ENCODE measurements around the gene ODAD3. TPM values are rescaled to one million over a fixed set of nuclear protein-coding genes. Genes with fewer than 3 reads are reported as not detected.
"Not testable (repeated sequence)": the region's sequence is repeated elsewhere in the genome, so short reads cannot be mapped to it uniquely, and the experiment has no call there.

Gene ODAD3
- polyA plus RNA-seq, 6 donors from 2014 or later = 0.21 to 1.2 (median 0.69) TPM

- not testable (repeated sequence) for H3K4me3 Mint-ChIP-seq, DNase-seq
These were observed 40.4 kb upstream of the ODAD3 start for GRCh38 chr19:11475343-11475742.

GRCh38 chr19:11473725-11474124 lies 38.8 kb upstream of the ODAD3 start:
- Mint-ChIP-seq H3K4me3 (no peak overlapping the region), H3K36me3 (peaks cover 0 to 4% of the 10 kb centered on the region in 2 donors)
- ATAC-seq (ENCODE audit: low read depth in 2 of 2) = no peak

More at GRCh38 chr19:11475343-11475742, 40.4 kb upstream of the ODAD3 start:
- ATAC-seq (ENCODE audit: low read depth in 2 of 2); H3K36me3 Mint-ChIP-seq; H3K4me1 Mint-ChIP-seq; H3K9me3 Mint-ChIP-seq; H3K27ac Mint-ChIP-seq: not testable (repeated sequence)
- peaks cover 18 to 45% (median 35%) of the 10 kb centered on the region in 3 donors for H3K27me3 Mint-ChIP-seq

GRCh38 chr19:11468266-11468845 lies 33.4 kb upstream of the ODAD3 start:
- not testable (repeated sequence) for H3K27ac Mint-ChIP-seq

More at GRCh38 chr19:11473725-11474124, 38.8 kb upstream of the ODAD3 start:
- Mint-ChIP-seq H3K9me3 (peaks cover 0 to 3% (median 0%) of the 10 kb centered on the region in 7 donors), H3K27ac (no peak overlapping the region), H3K27me3 (peaks cover 17 to 42% (median 28%) of the 10 kb centered on the region in 3 donors), H3K4me1 (peaks cover 3 to 4% (median 3%) of the 10 kb centered on the region in 3 donors)
- DNase-seq = no peak

GRCh38 chr19:11465600-11465999 lies 30.7 kb upstream of the ODAD3 start:
- ATAC-seq (ENCODE audit: low read depth in 2 of 2) (no peak), DNase-seq (no peak)
- no peak overlapping the region for H3K4me3 Mint-ChIP-seq
- peaks cover 4 to 21% (median 7%) of the 10 kb centered on the region in 3 donors for H3K27me3 Mint-ChIP-seq
- no peaks in the 10 kb centered on the region for H3K9me3 Mint-ChIP-seq
- no peaks in the 10 kb centered on the region for H3K4me1 Mint-ChIP-seq
- H3K27ac Mint-ChIP-seq = peak overlapping the region in 1 of 6 donors; percentile 14
- H3K36me3 Mint-ChIP-seq = no peaks in the 10 kb centered on the region

More at GRCh38 chr19:11468266-11468845, 33.4 kb upstream of the ODAD3 start:
- H3K36me3 Mint-ChIP-seq; H3K4me1 Mint-ChIP-seq; ATAC-seq (ENCODE audit: low read depth in 2 of 2); H3K4me3 Mint-ChIP-seq; H3K9me3 Mint-ChIP-seq; DNase-seq: not testable (repeated sequence)
- peaks cover 12 to 29% (median 14%) of the 10 kb centered on the region in 3 donors for H3K27me3 Mint-ChIP-seq

GRCh38 chr19:11464333-11465265 lies 29.7 kb upstream of the ODAD3 start:
- Mint-ChIP-seq H3K9me3 (peaks cover 0 to 1% (median 0%) of the 10 kb centered on the region in 7 donors), H3K27me3 (peaks cover 11 to 29% (median 14%) of the 10 kb centered on the region in 3 donors)

GRCh38 chr19:11463391-11463790 lies 28.5 kb upstream of the ODAD3 start:
- ATAC-seq (ENCODE audit: low read depth in 2 of 2) = peak in 1 of 2 donors; percentile 20
- DNase-seq = no peak
- no peaks in the 10 kb centered on the region for H3K36me3 Mint-ChIP-seq
- H3K27ac Mint-ChIP-seq = peak overlapping the region in 1 of 6 donors; percentile 38
- peaks cover 0 to 1% (median 0%) of the 10 kb centered on the region in 7 donors for H3K9me3 Mint-ChIP-seq
- H3K4me3 Mint-ChIP-seq = peak overlapping the region in 1 of 8 donors; percentile 75
- H3K27me3 Mint-ChIP-seq = peaks cover 10 to 31% (median 19%) of the 10 kb centered on the region in 3 donors
- no peaks in the 10 kb centered on the region for H3K4me1 Mint-ChIP-seq

More at GRCh38 chr19:11464333-11465265, 29.7 kb upstream of the ODAD3 start:
- no peaks in the 10 kb centered on the region for H3K36me3 Mint-ChIP-seq
- no peak for DNase-seq
- ATAC-seq (ENCODE audit: low read depth in 2 of 2) = no peak
- no peak overlapping the region for H3K27ac Mint-ChIP-seq
- no peaks in the 10 kb centered on the region for H3K4me1 Mint-ChIP-seq
- no peak overlapping the region for H3K4me3 Mint-ChIP-seq

- Mint-ChIP-seq H3K9me3 (peaks cover 0 to 1% (median 0%) of the 10 kb centered on the region in 7 donors), H3K36me3 (no peaks in the 10 kb centered on the region), H3K27ac (no peak overlapping the region), H3K27me3 (peaks cover 5 to 30% (median 23%) of the 10 kb centered on the region in 3 donors), H3K4me1 (no peaks in the 10 kb centered on the region), H3K4me3 (no peak overlapping the region)
- no peak for DNase-seq
- no peak for ATAC-seq (ENCODE audit: low read depth in 2 of 2)
These were observed 26.5 kb upstream of the ODAD3 start for GRCh38 chr19:11461453-11461852.

- peaks cover 5 to 25% (median 23%) of the 10 kb centered on the region in 3 donors for H3K27me3 Mint-ChIP-seq
- H3K4me3 Mint-ChIP-seq = no peak overlapping the region
- H3K36me3 Mint-ChIP-seq = no peaks in the 10 kb centered on the region
- no peaks in the 10 kb centered on the region for H3K4me1 Mint-ChIP-seq
- peak overlapping the region in 1 of 6 donors; percentile 75 for H3K27ac Mint-ChIP-seq
- ATAC-seq (ENCODE audit: low read depth in 2 of 2) = no peak
- DNase-seq = no peak
- peaks cover 0 to 1% (median 0%) of the 10 kb centered on the region in 7 donors for H3K9me3 Mint-ChIP-seq
These were observed 25.3 kb upstream of the ODAD3 start for GRCh38 chr19:11460207-11460606.

- DNase-seq; H3K36me3 Mint-ChIP-seq; H3K9me3 Mint-ChIP-seq; ATAC-seq (ENCODE audit: low read depth in 2 of 2); H3K4me3 Mint-ChIP-seq; H3K4me1 Mint-ChIP-seq: not testable (repeated sequence)
- H3K27me3 Mint-ChIP-seq = peaks cover 5 to 25% (median 23%) of the 10 kb centered on the region in 3 donors
- H3K27ac Mint-ChIP-seq = peak overlapping the region in 2 of 6 donors; percentile 47 to 49
These were observed 24.0 kb upstream of the ODAD3 start for GRCh38 chr19:11458912-11459311.

- peak overlapping the region in 1 of 6 donors; percentile 49 for H3K27ac Mint-ChIP-seq
- H3K9me3 Mint-ChIP-seq = peaks cover 0 to 1% (median 0%) of the 10 kb centered on the region in 7 donors
- peaks cover 5 to 25% (median 23%) of the 10 kb centered on the region in 3 donors for H3K27me3 Mint-ChIP-seq
- H3K4me3 Mint-ChIP-seq = no peak overlapping the region
- H3K36me3 Mint-ChIP-seq = no peaks in the 10 kb centered on the region
- H3K4me1 Mint-ChIP-seq = peaks cover 0 to 1% (median 0%) of the 10 kb centered on the region in 3 donors
- DNase-seq (no peak), ATAC-seq (ENCODE audit: low read depth in 2 of 2) (no peak)
These were observed 23.4 kb upstream of the ODAD3 start for GRCh38 chr19:11458236-11458900.

GRCh38 chr19:11457831-11458230 lies 22.9 kb upstream of the ODAD3 start:
- DNase-seq (no peak), ATAC-seq (ENCODE audit: low read depth in 2 of 2) (no peak)
- Mint-ChIP-seq H3K36me3 (no peaks in the 10 kb centered on the region), H3K27ac (no peak overlapping the region), H3K27me3 (peaks cover 5 to 25% (median 23%) of the 10 kb centered on the region in 3 donors), H3K9me3 (peaks cover 0 to 1% (median 0%) of the 10 kb centered on the region in 7 donors), H3K4me3 (no peak overlapping the region), H3K4me1 (peaks cover 0 to 4% (median 0%) of the 10 kb centered on the region in 3 donors)

GRCh38 chr19:11457115-11457514 lies 22.2 kb upstream of the ODAD3 start:
- no peak for ATAC-seq (ENCODE audit: low read depth in 2 of 2)
- Mint-ChIP-seq H3K4me3 (no peak overlapping the region), H3K9me3 (peaks cover 0 to 1% (median 0%) of the 10 kb centered on the region in 7 donors), H3K27me3 (peaks cover 5 to 30% (median 23%) of the 10 kb centered on the region in 3 donors), H3K36me3 (no peaks in the 10 kb centered on the region), H3K4me1 (peaks cover 0 to 6% (median 5%) of the 10 kb centered on the region in 3 donors), H3K27ac (no peak overlapping the region)
- DNase-seq = no peak

- Mint-ChIP-seq H3K27me3 (peaks cover 5 to 30% (median 23%) of the 10 kb centered on the region in 3 donors), H3K36me3 (no peaks in the 10 kb centered on the region), H3K9me3 (peaks cover 0 to 1% (median 0%) of the 10 kb centered on the region in 7 donors), H3K4me3 (peak overlapping the region in 1 of 8 donors; percentile 30), H3K27ac (no peak overlapping the region), H3K4me1 (peaks cover 0 to 7% (median 6%) of the 10 kb centered on the region in 3 donors)
- DNase-seq = no peak
- ATAC-seq (ENCODE audit: low read depth in 2 of 2) = no peak
These were observed 21.7 kb upstream of the ODAD3 start for GRCh38 chr19:11456659-11457058.
